Fibroblast of the aortic adventitia (primary cell): ENCODE results near the gene ZNF385B. TPM values are rescaled to one million over a fixed set of nuclear protein-coding genes. Genes with fewer than 3 reads are reported as not detected.

Experiments used
- DNase-seq: peaks from one replicate; pipeline ENCODE4 v3.0.0-alpha.2; 2010; ENCODE audit warnings: low read depth
- H3K4me3 ChIP-seq: 2 replicates; pipeline ENCODE4 v1.5.1; 2011; ENCODE audit warnings: low read depth, mild to moderate bottlenecking, control low read depth, low read length, moderate library complexity
- total RNA-seq: library from RNA; depleted of rRNA; stranded (reverse); fragments of >200 nt; gene quantifications from 2 replicates; pipeline ENCODE4 v1.2.3, GENCODE V29; 2012; ENCODE audit warnings: low replicate concordance
- TF ChIP-seq, protein P1 (sequence below): IDR thresholded peaks from 2 replicates; pipeline ENCODE4 v1.5.1; 2011; ENCODE audit warnings: mild to moderate bottlenecking, low read length, control low read depth, inconsistent platforms; ENCODE audit not compliant: insufficient read depth

ZNF385B gene
- total RNA-seq, 1 donor = 4.8 TPM

DNA sequence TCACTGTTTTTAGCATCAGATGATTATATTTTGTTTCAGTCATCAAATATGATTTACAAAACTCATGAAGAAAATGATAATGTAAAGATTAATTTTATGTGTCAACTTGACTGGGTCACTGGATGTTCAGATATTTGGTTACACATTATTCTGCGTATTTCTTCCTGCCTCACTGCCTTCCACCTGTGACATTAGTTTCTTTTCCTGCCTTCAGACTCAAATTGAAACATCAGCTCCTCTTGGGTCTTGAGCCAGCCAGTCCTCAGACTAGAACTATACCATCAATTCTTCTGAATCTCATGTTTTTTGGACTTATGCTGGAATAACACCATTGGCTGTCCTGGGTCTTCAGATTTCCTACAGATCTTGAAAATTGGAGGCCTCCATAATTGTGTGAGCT lies 96.7 kb downstream of the ZNF385B start:
- no peak overlapping the region for H3K4me3 ChIP-seq
- TF ChIP-seq, protein P1, sequence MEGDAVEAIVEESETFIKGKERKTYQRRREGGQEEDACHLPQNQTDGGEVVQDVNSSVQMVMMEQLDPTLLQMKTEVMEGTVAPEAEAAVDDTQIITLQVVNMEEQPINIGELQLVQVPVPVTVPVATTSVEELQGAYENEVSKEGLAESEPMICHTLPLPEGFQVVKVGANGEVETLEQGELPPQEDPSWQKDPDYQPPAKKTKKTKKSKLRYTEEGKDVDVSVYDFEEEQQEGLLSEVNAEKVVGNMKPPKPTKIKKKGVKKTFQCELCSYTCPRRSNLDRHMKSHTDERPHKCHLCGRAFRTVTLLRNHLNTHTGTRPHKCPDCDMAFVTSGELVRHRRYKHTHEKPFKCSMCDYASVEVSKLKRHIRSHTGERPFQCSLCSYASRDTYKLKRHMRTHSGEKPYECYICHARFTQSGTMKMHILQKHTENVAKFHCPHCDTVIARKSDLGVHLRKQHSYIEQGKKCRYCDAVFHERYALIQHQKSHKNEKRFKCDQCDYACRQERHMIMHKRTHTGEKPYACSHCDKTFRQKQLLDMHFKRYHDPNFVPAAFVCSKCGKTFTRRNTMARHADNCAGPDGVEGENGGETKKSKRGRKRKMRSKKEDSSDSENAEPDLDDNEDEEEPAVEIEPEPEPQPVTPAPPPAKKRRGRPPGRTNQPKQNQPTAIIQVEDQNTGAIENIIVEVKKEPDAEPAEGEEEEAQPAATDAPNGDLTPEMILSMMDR = no peak
- no peak for DNase-seq

DNA sequence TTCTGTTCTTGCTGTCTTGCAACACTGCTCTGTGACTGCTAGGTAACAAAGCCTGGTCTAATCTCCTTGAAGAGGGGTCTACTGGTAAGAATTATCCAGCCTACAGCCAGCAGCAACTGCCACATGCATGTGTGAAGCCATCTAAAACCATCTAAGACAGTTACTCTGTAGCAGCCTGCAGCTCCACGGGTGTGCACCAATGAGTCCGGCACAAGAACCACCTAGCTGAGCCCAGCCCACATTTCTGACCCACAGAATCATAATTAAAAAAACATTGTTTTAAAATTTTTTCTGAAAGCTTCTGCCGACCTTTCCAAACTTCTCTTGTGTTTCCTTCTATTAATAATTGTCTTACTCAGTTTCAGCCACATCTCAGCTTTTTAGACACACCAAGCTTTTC lies 102.8 kb downstream of the ZNF385B start:
- TF ChIP-seq, protein P1 = no peak
- DNase-seq = no peak
- no peak overlapping the region for H3K4me3 ChIP-seq

DNA sequence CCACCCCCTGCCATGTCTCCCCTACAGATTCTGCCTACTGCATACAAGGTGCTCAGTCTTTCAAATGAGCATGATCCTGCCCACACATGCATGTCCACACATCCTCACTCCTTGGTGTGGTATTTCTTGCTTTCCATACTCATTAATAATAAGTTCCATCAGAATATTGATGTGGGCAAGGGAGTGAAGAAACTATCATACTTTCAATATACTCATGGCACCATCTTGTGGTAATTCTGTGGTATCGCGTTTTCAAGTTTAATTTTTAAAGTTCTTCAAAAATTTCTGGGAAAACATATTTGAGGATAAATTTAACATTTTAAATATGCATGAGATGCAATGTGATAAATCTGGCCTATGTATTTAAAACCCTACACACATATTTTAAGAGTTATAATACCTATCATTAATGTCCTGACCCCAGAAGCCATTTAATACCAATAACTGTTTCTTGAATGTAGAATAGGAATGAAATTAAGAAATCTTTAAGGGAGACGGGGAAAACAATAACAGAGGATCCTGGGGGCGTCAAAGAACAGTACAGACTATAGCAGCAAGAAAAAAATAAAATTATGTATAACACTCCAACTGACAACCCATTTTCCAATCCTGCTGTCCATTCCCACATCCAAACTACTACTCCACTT lies 110.1 kb downstream of the ZNF385B start:
- peak; percentile 64 for DNase-seq
- TF ChIP-seq, protein P1 = peak; percentile 60
- no peak overlapping the region for H3K4me3 ChIP-seq

- DNase-seq = peak; percentile 70
- TF ChIP-seq, protein P1 = no peak
Observed at GRCh38 chr2:179749210-179749609, 112.2 kb downstream of the ZNF385B start.

GRCh38 chr2:179746981-179747380 lies 114.4 kb downstream of the ZNF385B start:
- TF ChIP-seq, protein P1 = no peak
- DNase-seq = no peak

More at GRCh38 chr2:179749210-179749609, 112.2 kb downstream of the ZNF385B start:
- no peak overlapping the region for H3K4me3 ChIP-seq

GRCh38 chr2:179745635-179746256 lies 115.7 kb downstream of the ZNF385B start:
- TF ChIP-seq, protein P1 = no peak
- peak; percentile 11 for DNase-seq
- H3K4me3 ChIP-seq = no peak overlapping the region

More at GRCh38 chr2:179746981-179747380, 114.4 kb downstream of the ZNF385B start:
- H3K4me3 ChIP-seq = no peak overlapping the region
